GM12878 (cell line): Measurements from ENCODE around the gene SBF2. TPM values are rescaled to one million over a fixed set of nuclear protein-coding genes. Genes with fewer than 3 reads are reported as not detected.

Experiments used
- ATAC-seq: fragments of 200-7000 bp; cut with Tn5 transposase; 3 replicates; pipeline ENCODE4 v1.9.1; 2020; ENCODE audit warnings: mild to moderate bottlenecking, moderate library complexity
- BruUV-seq: library from RNA; stranded (reverse); fragments of 400-500 nt; replicated peaks from 2 replicates; lab custom pipeline; 2021; lab: Mats Ljungman, UMichigan
- CTCF ChIA-PET: fragments of 300-600 bp; sonication (Branson Sonifier 250); formaldehyde crosslinking; extraction: SDS; loops from one replicate; lab custom pipeline; 2021; ENCODE audit warnings: inconsistent platforms; lab: Yijun Ruan, JAX
- POLR2A ChIA-PET: fragments of 350-600 bp; formaldehyde crosslinking; extraction: SDS; loops from one replicate; lab custom pipeline; 2021; ENCODE audit warnings: inconsistent platforms; lab: Charles Lee
- RAD21 ChIA-PET: fragments of 300-600 bp; sonication (Branson Sonifier 250); formaldehyde crosslinking; loops from one replicate; lab custom pipeline; 2023; ENCODE audit warnings: antibody characterized with exemption; ENCODE audit not compliant: unreplicated experiment; lab: Charles Lee
- SMC1A ChIA-PET: fragments of 300-600 bp; sonication (Branson Sonifier 250); formaldehyde crosslinking; loops from one replicate; lab custom pipeline; 2023; ENCODE audit not compliant: unreplicated experiment, uncharacterized antibody; lab: Charles Lee
- DNase-seq: peaks from one replicate; pipeline ENCODE4 v3.0.0-alpha.2; 2011; ENCODE audit warnings: low read depth, low spot score
- FAIRE-seq: peaks from 3 replicates; lab custom pipeline; 2011; peaks lifted over from hg19 to GRCh38; lab: Jason Lieb, UNC
- H2AFZ ChIP-seq: 2 replicates; pipeline ENCODE4 v1.6.0; 2011; ENCODE audit warnings: low read depth, low read length, control low read depth; ENCODE audit not compliant: control insufficient read depth
- H3K27ac ChIP-seq: 2 replicates; pipeline ENCODE4 v1.5.1; 2011; ENCODE audit warnings: control low read depth; ENCODE audit not compliant: control insufficient read depth, insufficient read depth
- H3K27me3 ChIP-seq, 2 experiments: replicated peaks in 1 of 2; 2 replicates each; pipeline versions ENCODE4 v1.6.0 to v1.6.1; 2011; ENCODE audit warnings: low read length in 1 of 2; ENCODE audit not compliant: control insufficient read depth in 2 of 2, insufficient read depth in 2 of 2
- H3K36me3 ChIP-seq, 2 experiments: 2 replicates each; pipeline ENCODE4 v1.5.1; 2011; ENCODE audit warnings: low read length in 1 of 2; ENCODE audit not compliant: control insufficient read depth in 2 of 2, insufficient read depth in 2 of 2
- H3K4me1 ChIP-seq: 2 replicates; pipeline ENCODE4 v1.6.1; 2011; ENCODE audit warnings: mild to moderate bottlenecking, low read length, moderate library complexity, mixed read lengths; ENCODE audit not compliant: control insufficient read depth, insufficient read depth
- H3K4me2 ChIP-seq: 2 replicates; pipeline ENCODE4 v1.6.0; 2011; ENCODE audit warnings: control low read depth; ENCODE audit not compliant: control insufficient read depth, insufficient read depth
- H3K4me3 ChIP-seq: fragments of 200-600 bp; sonication (generic); 2 replicates; pipeline ENCODE4 v1.5.1; 2016
- H3K79me2 ChIP-seq: 2 replicates; pipeline ENCODE4 v1.6.0; 2011; ENCODE audit warnings: low read length; ENCODE audit not compliant: control insufficient read depth, insufficient read depth
- H3K9ac ChIP-seq: 2 replicates; pipeline ENCODE4 v1.8.0; 2011; ENCODE audit warnings: low read length, control low read depth, mixed read lengths; ENCODE audit not compliant: control insufficient read depth, insufficient read depth
- H3K9me3 ChIP-seq: replicated peaks from 3 replicates; pipeline ENCODE4 v1.5.1; 2011; ENCODE audit warnings: mild to moderate bottlenecking, low read length; ENCODE audit not compliant: control insufficient read depth, insufficient read depth
- H4K20me1 ChIP-seq: 2 replicates; pipeline ENCODE4 v1.6.0; 2011; ENCODE audit not compliant: control insufficient read depth, insufficient read depth
- BCLAF1 ChIP-seq: fragments of 450-650 bp; IDR thresholded peaks from 2 replicates; pipeline ENCODE4 v1.6.1; 2017; ENCODE audit warnings: antibody characterized with exemption, mild to moderate bottlenecking, moderate library complexity
- DPF2 ChIP-seq: fragments of 450-650 bp; IDR thresholded peaks from 2 replicates; pipeline ENCODE4 v1.6.1; 2017; ENCODE audit warnings: mild to moderate bottlenecking
- NFYA ChIP-seq: IDR thresholded peaks from 2 replicates; pipeline ENCODE4 v1.6.1; 2011; ENCODE audit warnings: low read depth, mild to moderate bottlenecking, low read length, improper control_type of control experiment, borderline replicate concordance
- PML ChIP-seq: IDR thresholded peaks from 2 replicates; pipeline ENCODE4 v1.6.1; 2012; ENCODE audit warnings: low read length, inconsistent platforms
- SMAD1 ChIP-seq: fragments of 450-650 bp; IDR thresholded peaks from 2 replicates; pipeline ENCODE4 v1.6.1; 2018; ENCODE audit warnings: mild to moderate bottlenecking, low read depth; ENCODE audit not compliant: partially characterized antibody
- SP1 ChIP-seq: IDR thresholded peaks from one replicate; pipeline ENCODE4 v1.6.1; 2011; ENCODE audit warnings: low read depth, low read length
- SREBF1 ChIP-seq: IDR thresholded peaks from 2 replicates; pipeline ENCODE4 v1.6.1; 2012; ENCODE audit warnings: mild to moderate bottlenecking, low read length
- in situ Hi-C: fragments of 300-500 bp; cut with MboI; formaldehyde crosslinking; loops from 9 replicates; pipeline ENCODE4 v1.14.3; 2018; ENCODE audit warnings: mixed read lengths
- intact Hi-C: fragments of 100-400 bp; cut with micrococcal nuclease; formaldehyde crosslinking; loops from one replicate; pipeline ENCODE4 v1.14.2; 2022; ENCODE audit not compliant: unreplicated experiment
- polyA plus RNA-seq, 11 experiments: library from polyadenylated mRNA; depleted of rRNA in 4 of 11; unstranded in 6 of 11; stranded (reverse) in 5 of 11; fragments of >200 nt; fragmentation: Nextera tagmentation in 4 of 11; fragmentation: Illumina TruSeq in 1 of 11; extraction: Ambion mirVana in 4 of 11; extraction: Trizol in 1 of 11; gene quantifications; 1 replicate in 1 of 11; 2 replicates in 10 of 11; pipeline versions ENCODE4 v1.2.1 to v1.2.3, GENCODE V29; 2011 to 2016; ENCODE audit warnings: inconsistent platforms in 2 of 11, missing spikeins in 2 of 11, low read depth in 1 of 11
- total RNA-seq, 4 experiments: library from RNA; depleted of rRNA in 3 of 4; stranded (reverse); fragments of >200 nt in 3 of 4; fragmentation: Illumina TruSeq in 1 of 4; extraction: Trizol in 1 of 4; gene quantifications; 2 replicates each; pipeline versions ENCODE4 v1.2.1 to v1.2.3, GENCODE V29; 2013 to 2021

Gene SBF2
- total and polyA plus RNA-seq, 10 of the 15 experiments (the other 5 are each of a cell fraction or from before 2014, with no cell fraction given): 0.24 to 2.3 (median 1.1) TPM

GRCh38 chr11:10282117-10282516, 11.9 kb downstream of the SBF2 start:
- H3K27ac ChIP-seq: no peak overlapping the region
- intact Hi-C loops: loop anchor here (5.0 kb wide), 1 partner anchor 410 kb away; the partner anchor contains the start of gene IRAG1
- no peak overlapping the region for H2AFZ ChIP-seq
- ATAC-seq (no peak), FAIRE-seq (no peak), DNase-seq (no peak)
- H4K20me1 ChIP-seq: no peaks in the 10 kb centered on the region
- BruUV-seq: no TSS peak
- in situ Hi-C loops: no loop called here
- ChIA-PET SMC1A (interaction anchor here (1.0 kb wide), 1 partner anchor 22 kb away, joined by 4 read pairs; no protein-coding TSS in a partner anchor), POLR2A (no interaction called here), RAD21 (no interaction called here), CTCF (interaction anchor here (1.0 kb wide), 1 partner anchor 19 kb away, joined by 3 read pairs; no protein-coding TSS in a partner anchor)
- no peaks in the 10 kb centered on the region for H3K36me3 ChIP-seq
- H3K4me3 ChIP-seq: no peak overlapping the region
- H3K4me1 ChIP-seq: no peaks in the 10 kb centered on the region
- TF ChIP-seq BCLAF1 (no peak), PML (no peak), SMAD1 (no peak), NFYA (no peak), SREBF1 (no peak), SP1 (no peak), DPF2 (no peak)
- no peak overlapping the region for H3K9ac ChIP-seq
- peaks cover 1 to 3% of the 10 kb centered on the region in 2 experiments; a peak in 1 of 4 replicates for H3K27me3 ChIP-seq
- H3K9me3 ChIP-seq: no peaks in the 10 kb centered on the region
- H3K79me2 ChIP-seq: no peaks in the 10 kb centered on the region
- H3K4me2 ChIP-seq: no peak overlapping the region
